ENCODE results near the gene TLE4.

DNA sequence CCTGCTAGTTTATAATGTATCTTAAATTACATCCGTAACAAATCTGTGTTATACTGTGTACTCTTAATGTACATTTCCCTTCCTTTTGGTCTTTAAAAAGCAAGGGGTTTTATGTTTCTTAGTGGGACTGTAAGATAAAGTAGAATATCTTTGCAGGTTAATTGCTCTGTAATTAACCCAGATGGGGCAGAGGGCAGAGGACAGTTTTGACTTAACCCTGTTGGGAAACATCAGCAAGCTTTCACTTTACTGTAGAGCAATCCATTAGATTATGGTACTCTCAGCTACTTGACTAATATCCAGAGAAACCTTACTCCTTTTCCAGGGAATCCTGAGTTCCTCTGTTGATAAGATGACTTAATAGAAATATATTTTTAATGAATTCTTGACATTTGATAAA, 74.3 kb downstream of the TLE4 start:
- TF ChIP-seq, protein P1, sequence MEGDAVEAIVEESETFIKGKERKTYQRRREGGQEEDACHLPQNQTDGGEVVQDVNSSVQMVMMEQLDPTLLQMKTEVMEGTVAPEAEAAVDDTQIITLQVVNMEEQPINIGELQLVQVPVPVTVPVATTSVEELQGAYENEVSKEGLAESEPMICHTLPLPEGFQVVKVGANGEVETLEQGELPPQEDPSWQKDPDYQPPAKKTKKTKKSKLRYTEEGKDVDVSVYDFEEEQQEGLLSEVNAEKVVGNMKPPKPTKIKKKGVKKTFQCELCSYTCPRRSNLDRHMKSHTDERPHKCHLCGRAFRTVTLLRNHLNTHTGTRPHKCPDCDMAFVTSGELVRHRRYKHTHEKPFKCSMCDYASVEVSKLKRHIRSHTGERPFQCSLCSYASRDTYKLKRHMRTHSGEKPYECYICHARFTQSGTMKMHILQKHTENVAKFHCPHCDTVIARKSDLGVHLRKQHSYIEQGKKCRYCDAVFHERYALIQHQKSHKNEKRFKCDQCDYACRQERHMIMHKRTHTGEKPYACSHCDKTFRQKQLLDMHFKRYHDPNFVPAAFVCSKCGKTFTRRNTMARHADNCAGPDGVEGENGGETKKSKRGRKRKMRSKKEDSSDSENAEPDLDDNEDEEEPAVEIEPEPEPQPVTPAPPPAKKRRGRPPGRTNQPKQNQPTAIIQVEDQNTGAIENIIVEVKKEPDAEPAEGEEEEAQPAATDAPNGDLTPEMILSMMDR (IDR thresholded peaks at IDR 0.05), result no peak
- TF ChIP-seq POLR2A (IDR thresholded peaks at IDR 0.05), result no peak
